H1 (cell line): ENCODE data around the gene TRIM28. TPM values are rescaled to one million over a fixed set of nuclear protein-coding genes. Genes with fewer than 3 reads are reported as not detected.

ENCODE experiments used
- ASH2L ChIP-seq: fragments of 200-600, 300-600 bp; sonication (generic); IDR thresholded peaks from one replicate; pipeline ENCODE4 v1.7.1; 2017; ENCODE audit warnings: low read length
- BCL11A ChIP-seq, 2 experiments: IDR thresholded peaks; one replicate each; pipeline ENCODE4 v1.6.1; 2011; ENCODE audit warnings: low read depth in 2 of 2, low read length in 2 of 2, mild to moderate bottlenecking in 2 of 2
- CBX5 ChIP-seq: fragments of 300-800, 300-1000 bp; sonication (generic); IDR thresholded peaks from 2 replicates; pipeline ENCODE4 v1.7.1; 2016; ENCODE audit warnings: antibody characterized with exemption, low read length, low read depth
- CHD2 ChIP-seq: IDR thresholded peaks from 2 replicates; pipeline ENCODE4 v1.6.1; 2012; ENCODE audit warnings: low read length, improper control_type of control experiment
- CTBP2 ChIP-seq: IDR thresholded peaks from 2 replicates; pipeline ENCODE4 v1.7.0; 2011; ENCODE audit warnings: borderline replicate concordance, mild to moderate bottlenecking, moderate library complexity, mixed read lengths, low read length; ENCODE audit not compliant: insufficient read depth, insufficient read length
- EGR1 ChIP-seq: IDR thresholded peaks from 2 replicates; pipeline ENCODE4 v1.6.1; 2011; ENCODE audit warnings: low read depth, low read length, borderline replicate concordance
- EP300 ChIP-seq, 2 experiments: IDR thresholded peaks; 1 replicate in 1 of 2; 2 replicates in 1 of 2; pipeline ENCODE4 v1.6.1; 2011 to 2012; ENCODE audit warnings: low read depth in 2 of 2, low read length in 2 of 2, mild to moderate bottlenecking in 2 of 2, borderline replicate concordance in 1 of 2, inconsistent platforms in 1 of 2, moderate library complexity in 1 of 2
- EZH2 ChIP-seq: fragments of 200-600 bp; sonication (generic); IDR thresholded peaks from 2 replicates; pipeline ENCODE4 v1.7.1; 2012; ENCODE audit warnings: low read depth, mild to moderate bottlenecking, moderate library complexity, low read length, inconsistent platforms; ENCODE audit not compliant: severe bottlenecking
- KDM1A ChIP-seq: fragments of 200-600, 300-600 bp; sonication (generic); IDR thresholded peaks from 2 replicates; pipeline ENCODE4 v1.7.1; 2016; ENCODE audit warnings: mild to moderate bottlenecking, low read length, borderline replicate concordance
- KDM4A ChIP-seq: IDR thresholded peaks from one replicate; pipeline ENCODE4 v1.7.1; 2012; ENCODE audit warnings: low read depth, mild to moderate bottlenecking, moderate library complexity, low read length, inconsistent platforms; ENCODE audit not compliant: severe bottlenecking
- MAFK ChIP-seq: IDR thresholded peaks from 2 replicates; pipeline ENCODE4 v1.6.1; 2012; ENCODE audit warnings: low read depth, mild to moderate bottlenecking, improper control_type of control experiment, low read length
- MAX ChIP-seq: IDR thresholded peaks from 2 replicates; pipeline ENCODE4 v1.6.1; 2012; ENCODE audit warnings: inconsistent platforms
- NANOG ChIP-seq: IDR thresholded peaks from 2 replicates; pipeline ENCODE4 v1.6.1; 2011; ENCODE audit warnings: low read length, low read depth, mild to moderate bottlenecking, inconsistent platforms; ENCODE audit not compliant: insufficient read depth, poor library complexity, severe bottlenecking
- NRF1 ChIP-seq: IDR thresholded peaks from 2 replicates; pipeline ENCODE4 v1.6.1; 2011; ENCODE audit warnings: mild to moderate bottlenecking, low read depth, low read length, improper control_type of control experiment
- POU5F1 ChIP-seq: IDR thresholded peaks from 2 replicates; pipeline ENCODE4 v1.6.1; 2011; ENCODE audit warnings: low read depth, mild to moderate bottlenecking, low read length, moderate library complexity
- RAD21 ChIP-seq, 2 experiments: IDR thresholded peaks in 1 of 2; conservative IDR thresholded peaks in 1 of 2; 2 replicates each; pipeline ENCODE4 v1.6.1; 2011; ENCODE audit warnings: low read depth in 2 of 2, low read length in 2 of 2, improper control_type of control experiment in 1 of 2, inconsistent platforms in 1 of 2, mild to moderate bottlenecking in 1 of 2, moderate library complexity in 1 of 2
- RXRA ChIP-seq: IDR thresholded peaks from 2 replicates; pipeline ENCODE4 v1.6.1; 2011; ENCODE audit warnings: low read depth, mild to moderate bottlenecking, low read length, moderate library complexity; ENCODE audit not compliant: insufficient read depth
- SIX5 ChIP-seq: IDR thresholded peaks from 2 replicates; pipeline ENCODE4 v1.6.1; 2011; ENCODE audit warnings: mild to moderate bottlenecking, low read depth, low read length
- SP1 ChIP-seq: IDR thresholded peaks from 2 replicates; pipeline ENCODE4 v1.6.1; 2011; ENCODE audit warnings: low read depth, low read length
- SRF ChIP-seq: IDR thresholded peaks from 2 replicates; pipeline ENCODE4 v1.6.1; 2011; ENCODE audit warnings: mild to moderate bottlenecking, low read depth, low read length, moderate library complexity
- TAF7 ChIP-seq: optimal IDR thresholded peaks from 2 replicates; pipeline ENCODE3; 2011; ENCODE audit warnings: low read depth, mild to moderate bottlenecking, inconsistent platforms, low read length, moderate library complexity, borderline replicate concordance
- TBP ChIP-seq: IDR thresholded peaks from 2 replicates; pipeline ENCODE4 v1.6.1; 2011; ENCODE audit warnings: low read depth, low read length, improper control_type of control experiment
- TEAD4 ChIP-seq: IDR thresholded peaks from 2 replicates; pipeline ENCODE4 v1.6.1; 2012; ENCODE audit warnings: low read depth, low read length, inconsistent platforms, mixed read lengths
- polyA plus RNA-seq, 7 experiments: library from polyadenylated mRNA; depleted of rRNA in 3 of 7; stranded (reverse) in 5 of 7; unstranded in 2 of 7; fragments of >200 nt in 5 of 7; fragments of 200-250 nt in 2 of 7; gene quantifications; 1 replicate in 5 of 7; 2 replicates in 1 of 7; 4 replicates in 1 of 7; pipeline versions ENCODE4 v1.2.1 to v1.2.3, GENCODE V29; 2011 to 2013; ENCODE audit warnings: missing spikeins in 2 of 7, mixed read lengths in 2 of 7
- total RNA-seq: library from RNA; stranded (reverse); fragmentation: NEBNext Ultra II Directional; extraction: Animal tissue kit (Norgen Biotek cat#: 25700); gene quantifications from 2 replicates; pipeline ENCODE4 v1.2.1, GENCODE V29; 2021

Gene TRIM28
- total and polyA plus RNA-seq, 2 of the 8 experiments (the other 6 are each of a cell fraction or from before 2014, with no cell fraction given) = 1,433 to 1,442 TPM

- TF ChIP-seq SIX5 = peak; percentile 31; the same call in 1 of the 2 replicates
- TF ChIP-seq KDM1A = no peak
- peak; percentile 87 for TF ChIP-seq MAX
- TF ChIP-seq NRF1 = no peak
- peak; percentile 29 for TF ChIP-seq TAF7
- no peak for TF ChIP-seq MAFK
- TF ChIP-seq RXRA = no peak
- TF ChIP-seq EZH2 = no peak
- TF ChIP-seq CHD2 = no peak
- TF ChIP-seq EGR1 = no peak
- peak; percentile 31; the same call in 1 of the 2 replicates for TF ChIP-seq SP1
- TF ChIP-seq TBP = peak; percentile 83
- peak; percentile 17 to 41; a peak in 2 of 3 replicates for TF ChIP-seq EP300 (IDR thresholded peaks at IDR 0.05; ENCODE audit: borderline replicate concordance in 1 of 2, low read depth in 2 of 2, low read length in 2 of 2)
- TF ChIP-seq NANOG = peak; percentile 18
- peak in 1 of 2 experiments; percentile 4; a peak in 1 of 4 replicates for TF ChIP-seq RAD21 (IDR thresholded peaks at IDR 0.05 in 1 of 2, conservative IDR thresholded peaks at IDR 0.05 in 1 of 2; ENCODE audit: low read depth in 2 of 2, low read length in 2 of 2)
- TF ChIP-seq POU5F1 = no peak
- TF ChIP-seq SRF = 0 out of 2 replicates have a peak, but pooled peaks have one; percentile 24
- peak; percentile 70 for TF ChIP-seq KDM4A
- TF ChIP-seq BCL11A (IDR thresholded peaks at IDR 0.05; ENCODE audit: low read depth in 2 of 2, low read length in 2 of 2) = no peak
- no peak for TF ChIP-seq CTBP2
- TF ChIP-seq ASH2L = peak; percentile 80
- 0 out of 2 replicates have a peak, but pooled peaks have one; percentile 42 for TF ChIP-seq TEAD4
- TF ChIP-seq CBX5 = no peak
These were observed 44.6 kb upstream of the TRIM28 start (continued) for GRCh38 chr19:58499021-58499927.
